Heart left ventricle (tissue), 16 donors: ENCODE data around the gene DENND1B. TPM values are rescaled to one million over a fixed set of nuclear protein-coding genes. Genes with fewer than 3 reads are reported as not detected.

Experiments used
- ATAC-seq, 4 donors: fragments of 200-7000 bp; cut with Tn5 transposase; one replicate each; pipeline ENCODE4 v1.9.1; 2020 to 2022; ENCODE audit warnings: moderate library complexity in 4 of 4, mild to moderate bottlenecking in 3 of 4, moderate number of reproducible peaks in 1 of 4
- DNase-seq, 5 donors: peaks; one replicate each; pipeline ENCODE4 v3.0.0-alpha.2; 2020
- H3K27ac ChIP-seq, 12 donors: fragments of 200-600 bp; sonication (generic) in 4 of 12; one replicate each; pipeline versions ENCODE4 v1.5.0 to v1.8.0; 2016 to 2022; ENCODE audit warnings: mild to moderate bottlenecking in 2 of 12
- H3K27me3 ChIP-seq, 9 donors: fragments of 200-600 bp; sonication (generic) in 2 of 9; one replicate each; pipeline versions ENCODE4 v1.5.1 to v1.8.0; 2016 to 2022; ENCODE audit warnings: mild to moderate bottlenecking in 3 of 9
- H3K36me3 ChIP-seq, 9 donors: fragments of 200-600 bp; sonication (generic) in 2 of 9; one replicate each; pipeline versions ENCODE4 v1.5.0 to v1.8.0; 2018 to 2022; ENCODE audit warnings: mild to moderate bottlenecking in 2 of 9
- H3K4me1 ChIP-seq, 12 donors: fragments of 200-600 bp; sonication (generic) in 4 of 12; one replicate each; pipeline versions ENCODE4 v1.5.0 to v1.8.0; 2016 to 2022; ENCODE audit warnings: mild to moderate bottlenecking in 3 of 12
- H3K4me3 ChIP-seq, 12 donors: fragments of 200-600 bp; sonication (generic) in 4 of 12; one replicate each; pipeline versions ENCODE4 v1.5.0 to v1.8.0; 2017 to 2022; ENCODE audit warnings: mild to moderate bottlenecking in 9 of 12, moderate library complexity in 4 of 12
- H3K9me3 ChIP-seq, 12 donors: fragments of 200-600 bp; sonication (generic) in 4 of 12; one replicate each; pipeline versions ENCODE4 v1.5.0 to v1.8.0; 2016 to 2022; ENCODE audit warnings: mild to moderate bottlenecking in 1 of 12
- POLR2A ChIP-seq, 2 donors: fragments of 450-650 bp; IDR thresholded peaks; one replicate each; pipeline ENCODE4 v1.6.1; 2017; ENCODE audit warnings: antibody characterized with exemption in 2 of 2, mild to moderate bottlenecking in 2 of 2, moderate library complexity in 2 of 2
- WGBS, 4 donors: extraction: QIAGEN DNeasy Blood & Tissue Kit in 2 of 4; methylation state at CpG; one replicate each; pipeline versions ENCODE4 v1.1.5 to v1.1.7; 2013 to 2018; 5-methylcytosine and 5-hydroxymethylcytosine counted together
- intact Hi-C, 10 donors: fragments of 100-400 bp; cut with DNase I; formaldehyde crosslinking; loops; one replicate each; pipeline versions ENCODE4 v1.11.1 to v1.14.2; 2022
- polyA plus RNA-seq, 2 donors: library from polyadenylated mRNA; stranded (reverse); fragments of 200-250 nt; gene quantifications; one replicate each; pipeline ENCODE4 v1.2.3, GENCODE V29; 2013
- total RNA-seq, 9 donors: library from RNA; depleted of rRNA in 2 of 9; stranded (reverse); fragments of >200 nt in 2 of 9; fragmentation: NEBNext Ultra II Directional in 3 of 9; extraction: Animal tissue kit (Norgen Biotek cat#: 25700) in 3 of 9; gene quantifications; one replicate each; pipeline versions ENCODE4 v1.1.0 to v1.2.4, GENCODE V29; 2016 to 2023
- TF ChIP-seq, protein P1 (sequence below), 12 donors: fragments of 200-600 bp; sonication (generic) in 4 of 12; IDR thresholded peaks; one replicate each; pipeline versions ENCODE4 v1.5.0 to v1.8.0; 2018 to 2022; ENCODE audit warnings: antibody characterized with exemption in 12 of 12, mild to moderate bottlenecking in 5 of 12
- donor health status: ischemic (EF 13 %, LVEDD 7.1; RV severe dilation, severe dysfunction).
- donor health status: healthy with polysubstance abuse.
- donor health status: DM: no; HTN: yes; CAD: no.
- donor health status: DM: no; HTN: no; CAD: no.
- donor health status: ischemic (EF 25% LVEDD 6.9; RV normal size, moderate dysfunction).
- donor health status: ischemic (EF 25% LVEDD 5.7; RV mildly dilated, moderate dysfunction).
- donor health status: healthy.
- donor health status: DM: yes; HTN: yes; CAD: no.
- donor health status: ischemic (EF 35%, LVEDD 5.7; RV mildly dilated, moderate dysfunction).
- donor health status: nonischemic (EF 11% LVEDD 7.7; RV severe dilation, severe dysfunction).
- donor health status: DM: yes; HTN: yes; CAD: no.
- donor health status: PGD.
- donor health status: ischemic (EF 29% LVEDD 5.4; RV normal size, mild dysfunction).
- donor health status: nonischemic (EF 23%, LVEDD 6.1; RV moderate dilation, normal function).

Gene DENND1B
- total and polyA plus RNA-seq, 11 donors, result 4.0 to 31.4 (median 21.0) TPM

GRCh38 chr1:197544130-197544529 is 231.2 kb downstream of the DENND1B start:
- 89 to 91% (median 89%) methylated on average over 3 of the region's 3 CpGs for WGBS, 4 donors
- intact Hi-C loops, result no loop called here
- H3K4me3 ChIP-seq, result no peak overlapping the region
- TF ChIP-seq, protein P1, sequence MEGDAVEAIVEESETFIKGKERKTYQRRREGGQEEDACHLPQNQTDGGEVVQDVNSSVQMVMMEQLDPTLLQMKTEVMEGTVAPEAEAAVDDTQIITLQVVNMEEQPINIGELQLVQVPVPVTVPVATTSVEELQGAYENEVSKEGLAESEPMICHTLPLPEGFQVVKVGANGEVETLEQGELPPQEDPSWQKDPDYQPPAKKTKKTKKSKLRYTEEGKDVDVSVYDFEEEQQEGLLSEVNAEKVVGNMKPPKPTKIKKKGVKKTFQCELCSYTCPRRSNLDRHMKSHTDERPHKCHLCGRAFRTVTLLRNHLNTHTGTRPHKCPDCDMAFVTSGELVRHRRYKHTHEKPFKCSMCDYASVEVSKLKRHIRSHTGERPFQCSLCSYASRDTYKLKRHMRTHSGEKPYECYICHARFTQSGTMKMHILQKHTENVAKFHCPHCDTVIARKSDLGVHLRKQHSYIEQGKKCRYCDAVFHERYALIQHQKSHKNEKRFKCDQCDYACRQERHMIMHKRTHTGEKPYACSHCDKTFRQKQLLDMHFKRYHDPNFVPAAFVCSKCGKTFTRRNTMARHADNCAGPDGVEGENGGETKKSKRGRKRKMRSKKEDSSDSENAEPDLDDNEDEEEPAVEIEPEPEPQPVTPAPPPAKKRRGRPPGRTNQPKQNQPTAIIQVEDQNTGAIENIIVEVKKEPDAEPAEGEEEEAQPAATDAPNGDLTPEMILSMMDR (IDR thresholded peaks at IDR 0.05), result no peak
- TF ChIP-seq POLR2A (IDR thresholded peaks at IDR 0.05), result no peak
- no peaks in the 10 kb centered on the region for H3K4me1 ChIP-seq
- H3K27ac ChIP-seq, result no peak overlapping the region
- H3K9me3 ChIP-seq, result no peaks in the 10 kb centered on the region
- peaks cover 0 to 23% (median 5%) of the 10 kb centered on the region in 9 donors for H3K36me3 ChIP-seq
- ATAC-seq, result no peak
- no peak for DNase-seq
- no peaks in the 10 kb centered on the region for H3K27me3 ChIP-seq

GRCh38 chr1:197541411-197541810 is 233.9 kb downstream of the DENND1B start:
- H3K4me3 ChIP-seq, result no peak overlapping the region
- H3K27me3 ChIP-seq, result no peaks in the 10 kb centered on the region
- no peak for ATAC-seq
- H3K27ac ChIP-seq, result no peak overlapping the region
- H3K9me3 ChIP-seq, result no peaks in the 10 kb centered on the region
- no peaks in the 10 kb centered on the region for H3K4me1 ChIP-seq
- no peak for DNase-seq
- TF ChIP-seq POLR2A (IDR thresholded peaks at IDR 0.05), result no peak
- TF ChIP-seq, protein P1 (IDR thresholded peaks at IDR 0.05), result no peak
- intact Hi-C loops, result no loop called here
- H3K36me3 ChIP-seq, result peaks cover 0 to 34% (median 8%) of the 10 kb centered on the region in 9 donors

- ATAC-seq (no peak), DNase-seq (no peak)
- Histone ChIP-seq H3K9me3 (no peaks in the 10 kb centered on the region), H3K4me1 (no peaks in the 10 kb centered on the region), H3K36me3 (peaks cover 0 to 2% (median 0%) of the 10 kb centered on the region in 9 donors), H3K4me3 (no peak overlapping the region), H3K27ac (no peak overlapping the region), H3K27me3 (no peaks in the 10 kb centered on the region)
- intact Hi-C loops, result loop anchor here in 8 of 10 donors (5.0 to 10.0 kb wide), 6 partner anchors 338 to 938 kb away; no protein-coding TSS in a partner anchor
- WGBS, 4 donors, result 68 to 71% (median 69%) methylated on average over 4 of the region's 4 CpGs
- TF ChIP-seq, protein P1 (IDR thresholded peaks at IDR 0.05), result peak; percentile 61 to 88 (median 78)
- no peak for TF ChIP-seq POLR2A (IDR thresholded peaks at IDR 0.05)
Observed at GRCh38 chr1:197526736-197527371, 248.4 kb downstream of the DENND1B start.

DNA sequence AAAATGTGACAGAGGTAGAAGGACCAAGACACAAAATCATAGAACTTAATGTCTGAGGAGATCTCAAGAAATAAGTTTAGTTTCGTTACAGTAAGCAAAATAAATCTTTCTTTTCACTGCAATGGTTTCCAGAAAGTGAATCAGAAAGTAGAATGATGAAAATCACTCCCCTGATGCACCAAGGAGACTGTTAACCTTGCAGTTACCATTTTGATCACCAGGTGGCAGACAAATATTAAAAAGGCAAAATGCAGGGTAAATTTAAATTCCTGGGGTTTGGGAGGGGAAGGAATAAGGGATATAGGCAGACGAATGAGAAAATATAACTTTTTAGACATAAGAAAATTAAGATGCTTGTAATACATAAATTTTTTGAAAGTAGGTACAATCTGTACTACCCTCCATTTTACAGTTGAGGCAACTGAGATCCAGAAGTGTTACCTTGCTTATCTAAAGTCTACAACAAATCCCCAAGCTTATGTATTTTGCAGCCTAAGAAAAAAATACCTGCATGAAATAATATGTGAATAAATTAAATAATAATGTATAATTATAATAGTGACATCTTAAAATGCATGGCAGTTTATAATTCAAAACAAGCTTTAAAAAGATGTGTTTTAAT is 254.1 kb downstream of the DENND1B start:
- intact Hi-C loops, result loop anchor here in 9 of 10 donors (5.0 to 10.0 kb wide), 10 partner anchors 81 to 946 kb away; no protein-coding TSS in a partner anchor
- no peaks in the 10 kb centered on the region for H3K27me3 ChIP-seq
- DNase-seq (no peak), ATAC-seq (no peak)
- H3K27ac ChIP-seq, result no peak overlapping the region
- TF ChIP-seq, protein P1 (IDR thresholded peaks at IDR 0.05), result peak; percentile 20 to 65 (median 48)
- TF ChIP-seq POLR2A (IDR thresholded peaks at IDR 0.05), result no peak
- no peak overlapping the region for H3K4me3 ChIP-seq
- H3K9me3 ChIP-seq, result no peaks in the 10 kb centered on the region
- peaks cover 0 to 2% (median 0%) of the 10 kb centered on the region in 9 donors for H3K36me3 ChIP-seq
- H3K4me1 ChIP-seq, result peaks cover 0 to 3% (median 0%) of the 10 kb centered on the region in 12 donors
- 68 to 77% (median 71%) methylated on average over 2 of the region's 2 CpGs for WGBS, 4 donors
